Hepatocyte (in vitro differentiated cells): Measurements from ENCODE around the gene RELB.

Source experiments
- CTCF ChIP-seq: fragments of 200-600 bp; sonication (generic); IDR thresholded peaks from 2 replicates; pipeline ENCODE4 v1.5.1; 2016; ENCODE audit warnings: antibody characterized with exemption, mild to moderate bottlenecking; ENCODE audit not compliant: poor library complexity
- EZH2 ChIP-seq: fragments of 200-600 bp; sonication (generic); IDR thresholded peaks from 2 replicates; pipeline ENCODE4 v1.6.1; 2016; ENCODE audit warnings: antibody characterized with exemption, mild to moderate bottlenecking, borderline replicate concordance

GRCh38 chr19:45063851-45064801, 62.9 kb downstream of the RELB start:
- TF ChIP-seq CTCF (no peak), EZH2 (no peak)
